Right lobe of liver (tissue), 6 donors: Measurements from ENCODE around the gene RPL3. TPM values are rescaled to one million over a fixed set of nuclear protein-coding genes. Genes with fewer than 3 reads are reported as not detected.

Source experiments
- ATAC-seq, 4 donors: fragments of 200-7000 bp; cut with Tn5 transposase; one replicate each; pipeline ENCODE4 v1.9.1; 2020; ENCODE audit warnings: mild to moderate bottlenecking in 4 of 4, moderate library complexity in 4 of 4
- DNase-seq, 3 donors: peaks; one replicate each; pipeline ENCODE4 v3.0.0-alpha.2; 2020
- H3K27ac ChIP-seq, 3 donors: fragments of 200-600 bp; one replicate each; pipeline ENCODE4 v1.8.0; 2022
- H3K27me3 ChIP-seq, 2 donors: fragments of 200-600 bp; one replicate each; pipeline ENCODE4 v1.8.0; 2022
- H3K36me3 ChIP-seq, 4 donors: fragments of 200-600 bp; sonication (generic) in 1 of 4; one replicate each; pipeline versions ENCODE4 v1.5.1 to v1.8.0; 2017 to 2022; ENCODE audit warnings: control low read depth in 1 of 4
- H3K4me1 ChIP-seq, 4 donors: fragments of 200-600 bp; sonication (generic) in 1 of 4; one replicate each; pipeline versions ENCODE4 v1.5.1 to v1.8.0; 2017 to 2022; ENCODE audit warnings: control low read depth in 1 of 4
- H3K4me3 ChIP-seq, 3 donors: fragments of 200-600 bp; one replicate each; pipeline ENCODE4 v1.8.0; 2022
- H3K9me3 ChIP-seq, 4 donors: fragments of 200-600 bp; sonication (generic) in 1 of 4; one replicate each; pipeline versions ENCODE4 v1.5.1 to v1.8.0; 2017 to 2022; ENCODE audit warnings: control low read depth in 1 of 4
- CTCF ChIP-seq, 4 donors: fragments of 200-600 bp in 3 of 4; fragments of 450-650 bp in 1 of 4; IDR thresholded peaks; one replicate each; pipeline versions ENCODE4 v1.5.1 to v1.8.0; 2016 to 2022; ENCODE audit warnings: antibody characterized with exemption in 4 of 4, mild to moderate bottlenecking in 2 of 4
- POLR2A ChIP-seq: fragments of 450-650 bp; IDR thresholded peaks from one replicate; pipeline ENCODE4 v1.6.1; 2017; ENCODE audit warnings: antibody characterized with exemption, mild to moderate bottlenecking
- WGBS: methylation state at CpG from one replicate; pipeline ENCODE4 v1.1.6; 2018; ENCODE audit warnings: low coverage, low lambda C conversion rate; ENCODE audit not compliant: insufficient coverage; ENCODE audit errors: missing lambda C conversion rate; 5-methylcytosine and 5-hydroxymethylcytosine counted together
- intact Hi-C, 2 donors: fragments of 100-400 bp; cut with DNase I; formaldehyde crosslinking; loops; one replicate each; pipeline versions ENCODE4 v1.11.2 to v1.14.1; 2022
- total RNA-seq, 6 experiments: library from RNA; depleted of rRNA in 2 of 6; stranded (reverse); fragments of >200 nt in 2 of 6; fragmentation: NEBNext Ultra II Directional in 3 of 6; extraction: Animal tissue kit (Norgen Biotek cat#: 25700) in 3 of 6; gene quantifications; one replicate each; pipeline versions ENCODE4 v1.1.0 to v1.2.4, GENCODE V29; 2016 to 2023
- donor health status: DM: no; HTN: yes; CAD: no.
- donor health status: DM: no; HTN: no; CAD: no.
- donor health status: DM: no; HTN: no; CAD: no.
- donor health status: DM: no; HTN: yes; CAD: no.
- donor health status: DM: no; HTN: yes; CAD: no.

RPL3 gene
- total RNA-seq, 6 experiments from 2014 or later = 648 to 905 (median 743) TPM

DNA sequence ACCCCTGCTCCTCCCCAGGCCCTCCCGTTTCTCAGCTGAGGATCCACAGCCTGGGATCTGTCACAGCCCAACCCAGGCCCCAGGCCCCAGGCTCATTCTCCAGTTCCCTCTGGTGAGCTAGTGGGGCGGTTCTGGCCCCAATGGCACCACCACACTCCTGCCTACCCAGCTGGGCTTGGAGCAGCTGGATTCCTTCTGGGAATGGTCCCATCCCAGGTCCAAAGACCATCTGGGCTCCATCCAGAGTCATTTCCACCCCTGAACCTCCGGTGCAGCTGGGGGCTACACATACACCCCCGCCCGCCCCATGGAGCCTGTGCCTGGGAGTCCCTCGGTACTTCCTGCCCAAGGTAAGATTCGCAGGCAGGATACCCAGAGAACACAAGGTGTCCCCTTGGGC is 39.2 kb downstream of the RPL3 start:
- TF ChIP-seq POLR2A (no peak), CTCF (IDR thresholded peaks at IDR 0.05) (no peak)
- no peak for DNase-seq
- Histone ChIP-seq H3K27ac (no peak overlapping the region), H3K36me3 (no peaks in the 10 kb centered on the region), H3K4me1 (no peaks in the 10 kb centered on the region), H3K4me3 (no peak overlapping the region), H3K9me3 (no peaks in the 10 kb centered on the region), H3K27me3 (no peaks in the 10 kb centered on the region)
- intact Hi-C loops = no loop called here
- no peak for ATAC-seq
- WGBS = 60% methylated on average over 2 of the region's 7 CpGs

DNA sequence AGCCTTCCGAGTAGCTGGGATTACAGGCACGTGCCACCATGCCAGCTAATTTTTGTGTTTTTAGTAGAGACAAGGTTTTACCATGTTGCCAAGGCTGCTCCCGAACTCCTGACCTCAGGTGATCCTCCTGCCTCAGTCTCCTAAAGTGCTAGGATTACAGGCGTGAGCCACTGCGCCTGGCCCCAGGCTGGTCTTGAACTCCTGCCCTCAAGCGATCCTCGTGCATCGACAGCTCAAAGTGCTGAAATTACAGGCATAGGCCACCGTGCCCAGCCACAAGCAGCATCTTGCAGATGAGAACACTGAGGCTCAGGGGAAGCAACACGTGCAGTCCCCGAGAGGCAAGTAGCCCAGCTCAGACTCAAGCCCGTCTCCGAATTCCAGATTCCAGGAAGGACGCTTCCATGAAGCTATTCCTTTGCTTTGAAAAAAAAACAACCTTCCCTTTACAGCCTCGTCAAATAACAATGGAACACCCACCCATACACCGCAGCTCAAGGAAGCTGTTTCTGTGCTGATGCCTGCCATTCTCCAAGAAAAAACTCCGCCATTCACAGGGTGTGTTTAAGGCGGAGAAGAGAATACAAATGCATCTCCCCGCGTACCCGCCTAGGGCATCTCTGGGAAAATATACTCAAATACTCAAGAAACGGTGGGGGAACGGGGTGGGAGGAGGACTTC is 40.1 kb downstream of the RPL3 start:
- Histone ChIP-seq H3K36me3 (no peaks in the 10 kb centered on the region), H3K4me1 (no peaks in the 10 kb centered on the region), H3K4me3 (no peak overlapping the region), H3K27me3 (no peaks in the 10 kb centered on the region), H3K9me3 (no peaks in the 10 kb centered on the region), H3K27ac (no peak overlapping the region)
- no peak for ATAC-seq
- intact Hi-C loops = no loop called here
- 69% methylated on average over 14 of the region's 23 CpGs for WGBS
- no peak for DNase-seq
- TF ChIP-seq POLR2A (no peak), CTCF (IDR thresholded peaks at IDR 0.05) (no peak)

DNA sequence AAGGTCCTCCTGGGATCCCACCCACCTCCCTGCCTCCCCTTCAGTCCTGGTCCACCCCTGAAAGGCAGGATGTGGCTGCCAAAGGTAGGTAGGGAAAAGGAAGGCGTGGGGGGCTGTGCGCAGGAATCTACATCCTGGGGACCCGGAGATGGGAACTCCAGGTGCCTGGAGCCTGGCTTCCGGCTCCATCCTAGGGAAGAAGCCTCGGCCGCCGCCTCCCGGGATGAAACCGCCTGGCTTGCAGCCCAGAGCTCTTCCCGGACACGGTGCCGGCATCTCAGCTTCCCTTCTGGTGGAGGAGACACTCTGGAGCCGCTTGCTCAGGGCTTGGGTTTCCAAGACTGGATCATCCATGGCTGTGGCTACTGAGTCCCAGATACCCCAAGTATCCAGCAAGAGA is 41.4 kb downstream of the RPL3 start:
- Histone ChIP-seq H3K27me3 (no peaks in the 10 kb centered on the region), H3K27ac (no peak overlapping the region), H3K36me3 (no peaks in the 10 kb centered on the region), H3K4me1 (no peaks in the 10 kb centered on the region), H3K9me3 (no peaks in the 10 kb centered on the region), H3K4me3 (no peak overlapping the region)
- DNase-seq (peak in 1 of 3 donors; percentile 62), ATAC-seq (peak; percentile 26 to 45 (median 38))
- TF ChIP-seq POLR2A = no peak
- TF ChIP-seq CTCF (IDR thresholded peaks at IDR 0.05) = no peak
- intact Hi-C loops = no loop called here
- WGBS = no CpG with 5 or more reads among the region's 13 CpGs

DNA sequence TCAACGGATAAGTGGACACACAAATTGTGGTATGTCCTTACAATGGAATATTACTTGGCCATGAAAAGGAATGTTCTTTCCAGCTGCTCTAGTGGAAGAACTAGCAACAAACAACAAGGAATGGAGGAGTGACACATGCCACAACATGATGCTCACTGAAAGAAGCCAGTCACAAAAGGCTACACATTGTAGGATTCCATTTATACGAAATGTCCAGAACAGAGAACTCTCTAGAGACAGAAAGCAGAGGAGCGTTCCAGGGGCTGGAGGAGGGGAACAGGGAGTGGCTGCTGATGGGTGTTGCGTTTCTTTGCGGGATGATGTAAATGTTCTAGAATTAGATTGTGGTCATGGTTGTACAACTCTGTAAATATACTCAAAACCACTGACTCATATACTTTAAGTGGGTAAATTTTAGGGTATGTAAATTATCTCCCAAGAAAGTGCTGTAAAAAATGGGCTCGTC is 42.2 kb downstream of the RPL3 start:
- Histone ChIP-seq H3K27me3 (no peaks in the 10 kb centered on the region), H3K4me1 (no peaks in the 10 kb centered on the region), H3K4me3 (no peak overlapping the region), H3K36me3 (no peaks in the 10 kb centered on the region), H3K9me3 (no peaks in the 10 kb centered on the region), H3K27ac (no peak overlapping the region)
- intact Hi-C loops = no loop called here
- no peak for TF ChIP-seq CTCF (IDR thresholded peaks at IDR 0.05)
- TF ChIP-seq POLR2A = no peak
- DNase-seq = no peak
- ATAC-seq = no peak
- WGBS = 59% methylated on average over 3 of the region's 6 CpGs
